ENCODE measurements around the gene FYB2. TPM values are rescaled to one million over a fixed set of nuclear protein-coding genes. Genes with fewer than 3 reads are reported as not detected.

FYB2 gene
- total and polyA plus RNA-seq, 10 of the 15 experiments (the other 5 are each of a cell fraction or from before 2014, with no cell fraction given) = 0.04 to 0.16 (median 0.05) TPM; not detected in 4

DNA sequence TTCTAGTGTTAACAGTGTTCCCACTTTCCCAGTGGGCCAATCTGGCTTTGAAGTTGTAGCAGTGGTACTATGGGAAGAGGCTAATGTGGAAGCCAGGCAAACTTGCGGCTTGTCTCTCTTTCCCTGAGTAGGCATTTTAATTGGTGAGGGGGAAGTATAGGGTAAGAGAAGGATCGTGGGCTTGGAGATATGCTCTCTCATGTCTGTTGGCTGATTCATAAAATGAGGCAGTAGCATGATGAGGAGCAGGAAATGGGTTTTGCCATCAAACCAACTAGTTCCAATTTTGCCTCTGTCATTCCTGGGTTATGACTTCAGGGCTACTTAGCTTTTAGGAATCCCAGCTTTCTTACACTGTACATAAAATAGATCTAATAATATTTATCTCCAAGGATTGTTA is 47.5 kb upstream of the FYB2 start:
- in situ Hi-C loops (cut with MboI) (no loop called here), intact Hi-C loops (cut with micrococcal nuclease; ENCODE audit: unreplicated experiment) (no loop called here)
- no TSS peak for BruUV-seq (replicated peaks)
- no peak for ATAC-seq
- Histone ChIP-seq H3K79me2 (ENCODE audit: control insufficient read depth, insufficient read depth, low read length) (no peaks in the 10 kb centered on the region), H3K27me3 (replicated peaks in 1 of 2; ENCODE audit: control insufficient read depth in 2 of 2, insufficient read depth in 2 of 2, low read length in 1 of 2) (no peaks in the 10 kb centered on the region; a peak in 1 of 4 replicates), H3K4me2 (ENCODE audit: control insufficient read depth, insufficient read depth) (no peak overlapping the region), H3K4me3 (no peak overlapping the region), H4K20me1 (ENCODE audit: control insufficient read depth, insufficient read depth) (no peaks in the 10 kb centered on the region), H3K36me3 (ENCODE audit: control insufficient read depth in 2 of 2, insufficient read depth in 2 of 2, low read length in 1 of 2) (no peaks in the 10 kb centered on the region), H3K4me1 (ENCODE audit: control insufficient read depth, insufficient read depth, low read length) (no peaks in the 10 kb centered on the region), H2AFZ (ENCODE audit: control insufficient read depth, low read depth, low read length) (no peak overlapping the region), H3K9ac (ENCODE audit: control insufficient read depth, insufficient read depth, low read length) (no peak overlapping the region), H3K9me3 (replicated peaks; ENCODE audit: control insufficient read depth, insufficient read depth, low read length) (no peaks in the 10 kb centered on the region), H3K27ac (ENCODE audit: control insufficient read depth, insufficient read depth) (no peak overlapping the region)
- ChIA-PET SMC1A (ENCODE audit: uncharacterized antibody, unreplicated experiment) (interaction anchor here (0.6 kb wide), 1 partner anchor 620 kb away, joined by 3 read pairs; no protein-coding TSS in a partner anchor), RAD21 (ENCODE audit: unreplicated experiment) (no interaction called here), CTCF (no interaction called here), POLR2A (no interaction called here)
- FAIRE-seq = no peak
- DNase-seq (ENCODE audit: low read depth, low spot score) = no peak
- no peak for TF ChIP-seq CEBPB (IDR thresholded peaks at IDR 0.05; ENCODE audit: borderline replicate concordance in 1 of 2, low read depth in 2 of 2, low read length in 2 of 2)
- no peak for TF ChIP-seq SREBF1 (IDR thresholded peaks at IDR 0.05; ENCODE audit: low read length)
- TF ChIP-seq HDGF (IDR thresholded peaks at IDR 0.05) = no peak
- TF ChIP-seq STAT3 (IDR thresholded peaks at IDR 0.05; ENCODE audit: low read depth, low read length) = no peak
- no peak for TF ChIP-seq NR2F1 (conservative IDR thresholded peaks at IDR 0.05)
- WGBS (ENCODE audit: insufficient coverage, insufficient replicate concordance, low lambda C conversion rate, missing lambda C conversion rate) = 23% methylated on average over 2 of the region's 2 CpGs

DNA sequence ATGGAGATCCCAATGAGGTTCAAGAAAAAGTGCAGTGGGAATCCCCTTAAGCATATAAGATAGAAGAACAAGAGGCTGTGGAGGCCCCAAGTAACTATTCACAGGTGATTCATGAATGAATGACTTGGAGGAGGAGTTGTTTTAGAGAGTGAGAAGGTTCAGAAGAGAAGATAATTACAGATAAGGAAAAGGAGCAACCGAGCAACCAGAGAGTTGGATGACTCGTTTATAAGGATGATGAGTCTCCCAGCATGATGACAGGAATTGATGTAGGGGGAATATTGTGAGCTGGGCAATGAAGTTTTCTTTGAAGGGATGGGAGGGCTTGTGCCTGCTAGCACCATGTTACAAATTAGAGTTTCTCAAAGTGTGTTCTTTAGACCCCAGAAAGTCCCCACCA is 45.2 kb upstream of the FYB2 start:
- intact Hi-C loops (cut with micrococcal nuclease; ENCODE audit: unreplicated experiment) = no loop called here
- Histone ChIP-seq H3K4me1 (ENCODE audit: control insufficient read depth, insufficient read depth, low read length) (no peaks in the 10 kb centered on the region), H3K27ac (ENCODE audit: control insufficient read depth, insufficient read depth) (no peak overlapping the region), H4K20me1 (ENCODE audit: control insufficient read depth, insufficient read depth) (no peaks in the 10 kb centered on the region), H3K4me2 (ENCODE audit: control insufficient read depth, insufficient read depth) (no peak overlapping the region), H3K27me3 (replicated peaks in 1 of 2; ENCODE audit: control insufficient read depth in 2 of 2, insufficient read depth in 2 of 2, low read length in 1 of 2) (no peaks in the 10 kb centered on the region), H2AFZ (ENCODE audit: control insufficient read depth, low read depth, low read length) (no peak overlapping the region), H3K36me3 (ENCODE audit: control insufficient read depth in 2 of 2, insufficient read depth in 2 of 2, low read length in 1 of 2) (no peaks in the 10 kb centered on the region), H3K79me2 (ENCODE audit: control insufficient read depth, insufficient read depth, low read length) (no peaks in the 10 kb centered on the region), H3K9ac (ENCODE audit: control insufficient read depth, insufficient read depth, low read length) (no peak overlapping the region), H3K9me3 (replicated peaks; ENCODE audit: control insufficient read depth, insufficient read depth, low read length) (no peaks in the 10 kb centered on the region), H3K4me3 (no peak overlapping the region)
- ChIA-PET SMC1A (ENCODE audit: uncharacterized antibody, unreplicated experiment) (no interaction called here), RAD21 (ENCODE audit: unreplicated experiment) (no interaction called here), POLR2A (no interaction called here), CTCF (no interaction called here)
- FAIRE-seq (no peak), ATAC-seq (no peak), DNase-seq (ENCODE audit: low read depth, low spot score) (no peak)
- in situ Hi-C loops (cut with MboI) = no loop called here
- BruUV-seq (replicated peaks) = no TSS peak
- 21% methylated on average over 2 of the region's 2 CpGs for WGBS (ENCODE audit: insufficient coverage, insufficient replicate concordance, low lambda C conversion rate, missing lambda C conversion rate)
- TF ChIP-seq, protein P1, sequence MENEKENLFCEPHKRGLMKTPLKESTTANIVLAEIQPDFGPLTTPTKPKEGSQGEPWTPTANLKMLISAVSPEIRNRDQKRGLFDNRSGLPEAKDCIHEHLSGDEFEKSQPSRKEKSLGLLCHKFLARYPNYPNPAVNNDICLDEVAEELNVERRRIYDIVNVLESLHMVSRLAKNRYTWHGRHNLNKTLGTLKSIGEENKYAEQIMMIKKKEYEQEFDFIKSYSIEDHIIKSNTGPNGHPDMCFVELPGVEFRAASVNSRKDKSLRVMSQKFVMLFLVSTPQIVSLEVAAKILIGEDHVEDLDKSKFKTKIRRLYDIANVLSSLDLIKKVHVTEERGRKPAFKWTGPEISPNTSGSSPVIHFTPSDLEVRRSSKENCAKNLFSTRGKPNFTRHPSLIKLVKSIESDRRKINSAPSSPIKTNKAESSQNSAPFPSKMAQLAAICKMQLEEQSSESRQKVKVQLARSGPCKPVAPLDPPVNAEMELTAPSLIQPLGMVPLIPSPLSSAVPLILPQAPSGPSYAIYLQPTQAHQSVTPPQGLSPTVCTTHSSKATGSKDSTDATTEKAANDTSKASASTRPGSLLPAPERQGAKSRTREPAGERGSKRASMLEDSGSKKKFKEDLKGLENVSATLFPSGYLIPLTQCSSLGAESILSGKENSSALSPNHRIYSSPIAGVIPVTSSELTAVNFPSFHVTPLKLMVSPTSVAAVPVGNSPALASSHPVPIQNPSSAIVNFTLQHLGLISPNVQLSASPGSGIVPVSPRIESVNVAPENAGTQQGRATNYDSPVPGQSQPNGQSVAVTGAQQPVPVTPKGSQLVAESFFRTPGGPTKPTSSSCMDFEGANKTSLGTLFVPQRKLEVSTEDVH (IDR thresholded peaks at IDR 0.05; ENCODE audit: low read depth, partially characterized antibody) = no peak
- TF ChIP-seq SREBF2 (IDR thresholded peaks at IDR 0.05; ENCODE audit: low read length) (no peak), EED (IDR thresholded peaks at IDR 0.05; ENCODE audit: low read depth) (no peak), SUZ12 (IDR thresholded peaks at IDR 0.05; ENCODE audit: unreplicated experiment) (no peak), TARDBP (IDR thresholded peaks at IDR 0.05; ENCODE audit: borderline replicate concordance) (no peak), NFYA (IDR thresholded peaks at IDR 0.05; ENCODE audit: borderline replicate concordance, low read depth, low read length) (no peak), SREBF1 (IDR thresholded peaks at IDR 0.05; ENCODE audit: low read length) (no peak), ESRRA (IDR thresholded peaks at IDR 0.05; ENCODE audit: low read length) (no peak), ZZZ3 (IDR thresholded peaks at IDR 0.05; ENCODE audit: control insufficient read depth, insufficient read length, low read depth) (no peak), HDGF (IDR thresholded peaks at IDR 0.05) (no peak), HCFC1 (IDR thresholded peaks at IDR 0.05; ENCODE audit: low read length) (no peak)
- TF ChIP-seq, protein P2, sequence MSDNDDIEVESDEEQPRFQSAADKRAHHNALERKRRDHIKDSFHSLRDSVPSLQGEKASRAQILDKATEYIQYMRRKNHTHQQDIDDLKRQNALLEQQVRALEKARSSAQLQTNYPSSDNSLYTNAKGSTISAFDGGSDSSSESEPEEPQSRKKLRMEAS (IDR thresholded peaks at IDR 0.05; ENCODE audit: low read depth, low read length) = no peak
- TF ChIP-seq, protein P3, sequence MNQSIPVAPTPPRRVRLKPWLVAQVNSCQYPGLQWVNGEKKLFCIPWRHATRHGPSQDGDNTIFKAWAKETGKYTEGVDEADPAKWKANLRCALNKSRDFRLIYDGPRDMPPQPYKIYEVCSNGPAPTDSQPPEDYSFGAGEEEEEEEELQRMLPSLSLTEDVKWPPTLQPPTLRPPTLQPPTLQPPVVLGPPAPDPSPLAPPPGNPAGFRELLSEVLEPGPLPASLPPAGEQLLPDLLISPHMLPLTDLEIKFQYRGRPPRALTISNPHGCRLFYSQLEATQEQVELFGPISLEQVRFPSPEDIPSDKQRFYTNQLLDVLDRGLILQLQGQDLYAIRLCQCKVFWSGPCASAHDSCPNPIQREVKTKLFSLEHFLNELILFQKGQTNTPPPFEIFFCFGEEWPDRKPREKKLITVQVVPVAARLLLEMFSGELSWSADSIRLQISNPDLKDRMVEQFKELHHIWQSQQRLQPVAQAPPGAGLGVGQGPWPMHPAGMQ (IDR thresholded peaks at IDR 0.05; ENCODE audit: borderline replicate concordance) = no peak

Measured in GM12878 (cell line).